Measurements from ENCODE around the gene RBL1. TPM values are rescaled to one million over a fixed set of nuclear protein-coding genes. Genes with fewer than 3 reads are reported as not detected.
A peak's percentile ranks its signal among the peaks of the same experiment; 100 is the strongest.

The RBL1 gene
- polyA plus RNA-seq, 1 donor from 2014 or later, result 5.1 TPM

DNA sequence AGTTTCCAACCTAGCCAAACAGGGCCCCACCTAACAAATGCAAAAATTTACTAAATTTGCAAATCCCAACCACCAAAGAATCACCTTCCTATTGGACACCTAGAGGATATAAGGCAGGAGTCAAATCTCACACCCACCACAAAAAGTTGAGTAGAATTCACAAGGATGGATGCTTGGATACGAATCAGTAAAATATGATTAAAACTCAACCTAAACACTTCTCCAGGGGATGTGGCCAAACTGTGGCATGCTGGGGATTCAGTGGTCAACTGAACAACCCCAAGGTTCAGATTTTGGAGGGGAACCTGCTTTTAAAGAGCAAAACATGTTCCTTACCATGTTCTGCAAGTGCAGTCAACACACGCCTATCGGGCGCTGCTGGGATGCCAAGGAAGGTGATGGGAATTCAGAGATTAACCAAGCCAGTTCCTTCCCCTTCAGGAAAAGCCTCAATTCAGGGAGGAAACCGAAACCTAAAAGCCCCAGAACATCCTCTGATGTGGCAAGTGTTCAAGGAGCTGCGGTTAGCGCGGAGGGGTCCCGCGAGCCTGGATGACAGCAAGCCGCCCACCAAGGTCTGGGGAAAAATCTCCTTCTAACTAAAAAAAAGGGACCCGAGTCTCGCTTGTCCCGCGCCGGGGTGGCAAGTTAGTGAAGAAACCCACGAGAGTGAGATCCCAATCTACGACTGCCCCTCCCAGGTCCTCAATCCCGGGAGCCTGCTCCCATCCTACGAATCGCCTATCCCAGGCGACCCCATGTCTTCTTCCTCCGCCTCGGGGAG, 145.2 kb downstream of the RBL1 start:
- H3F3A ChIP-seq (ENCODE audit: insufficient read depth, low read length, poor library complexity, severe bottlenecking), result no peaks in the 10 kb centered on the region
- H4K20me1 ChIP-seq (ENCODE audit: insufficient read depth), result no peaks in the 10 kb centered on the region
- no peak overlapping the region for H3K27ac ChIP-seq (ENCODE audit: low read length)
- no peaks in the 10 kb centered on the region for H3K9me2 ChIP-seq (ENCODE audit: insufficient read depth, low read length)
- TF ChIP-seq EZH2 (IDR thresholded peaks at IDR 0.05; ENCODE audit: borderline replicate concordance, insufficient read depth, low read length, poor library complexity, severe bottlenecking) (no peak), TAF1 (IDR thresholded peaks at IDR 0.05; ENCODE audit: low read depth) (no peak), SMC3 (conservative IDR thresholded peaks at IDR 0.05; ENCODE audit: poor library complexity) (no peak)
- H3K9me3 ChIP-seq (ENCODE audit: low read length), result no peaks in the 10 kb centered on the region
- H3K4me3 ChIP-seq (ENCODE audit: low read length), result peak overlapping the region; percentile 99
- peak overlapping the region; percentile 88 for H2AFZ ChIP-seq (ENCODE audit: low read depth, low read length)
- H3K9ac ChIP-seq (ENCODE audit: low read length), result peak overlapping the region; percentile 77
- H3K36me3 ChIP-seq (ENCODE audit: insufficient read depth, low read length), result no peaks in the 10 kb centered on the region
- H3K79me2 ChIP-seq (replicated peaks; ENCODE audit: insufficient read depth, low read length), result no peaks in the 10 kb centered on the region
- H3K4me2 ChIP-seq (ENCODE audit: low read length), result peak overlapping the region; percentile 3
- no peaks in the 10 kb centered on the region for H3K27me3 ChIP-seq (ENCODE audit: insufficient read depth, low read depth, low read length)

Small RNAs within 50 kb of the gene (small RNA-seq; reads per million reads assigned to genes)
- gene RPS3AP3, result 0 reads per million in 3 experiments

Other genes starting within 250 kb of the RBL1 start
- gene TLDC2, start 219.9 kb downstream of the RBL1 start, polyA plus RNA-seq, result not detected in 2 replicates
- gene SAMHD1, start 144.3 kb downstream of the RBL1 start, polyA plus RNA-seq, result 19.7 and 22.2 TPM in 2 replicates
- 150 and 151 TPM in 2 replicates for gene RPN2, start 83.3 kb upstream of the RBL1 start, polyA plus RNA-seq
- gene MROH8, start 83.6 kb upstream of the RBL1 start, polyA plus RNA-seq, result 2.5 and 3.2 TPM in 2 replicates
- gene GHRH, start 165.8 kb upstream of the RBL1 start, polyA plus RNA-seq, result not detected in 2 replicates
- gene MANBAL, start 193.7 kb upstream of the RBL1 start, polyA plus RNA-seq, result 41.5 and 42.1 TPM in 2 replicates

All from neural cell (in vitro differentiated cells).